GM10266 (cell line): ENCODE measurements around the gene OR5I1.
"Not testable (repeated sequence)": the region's sequence is repeated elsewhere in the genome, so short reads cannot be mapped to it uniquely, and the experiment has no call there.

ENCODE experiments used
- DNase-seq: peaks from one replicate; pipeline ENCODE4 v3.0.0; 2012; ENCODE audit errors: extremely low spot score
- TF ChIP-seq, protein P1 (sequence below): IDR thresholded peaks from 2 replicates; pipeline ENCODE4 v1.5.1; 2012; ENCODE audit warnings: mild to moderate bottlenecking, low read depth; ENCODE audit not compliant: control insufficient read depth, insufficient read depth; ENCODE audit errors: missing control alignments

Gene OR5I1

DNA sequence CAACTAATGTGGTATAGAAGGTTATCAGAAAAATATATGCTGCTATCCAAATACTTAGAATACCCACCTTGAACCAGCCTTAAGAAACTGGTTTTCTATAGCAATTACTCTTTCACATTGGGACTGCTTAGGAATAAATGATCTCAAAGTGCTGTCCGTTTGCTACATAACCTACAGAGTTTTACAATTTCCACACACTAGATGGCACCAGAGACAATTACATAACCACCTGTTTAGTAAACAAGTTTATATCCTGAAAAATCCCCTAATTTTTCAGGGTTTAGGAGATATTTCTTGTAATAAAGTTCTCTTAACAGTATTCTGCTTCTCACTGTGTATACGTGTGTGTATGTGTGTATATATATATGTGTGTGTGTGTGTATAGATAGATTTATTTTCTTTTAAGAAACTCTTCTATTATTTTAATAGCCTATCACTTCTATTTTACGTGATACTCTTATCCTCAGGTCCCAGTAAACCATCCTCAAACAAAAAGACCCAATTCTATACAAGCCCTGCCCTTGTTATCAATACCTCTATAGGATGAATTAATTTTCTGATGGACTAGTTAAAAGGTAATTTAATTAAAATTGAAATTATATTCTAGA is 6.7 kb upstream of the OR5I1 start:
- TF ChIP-seq, protein P1, sequence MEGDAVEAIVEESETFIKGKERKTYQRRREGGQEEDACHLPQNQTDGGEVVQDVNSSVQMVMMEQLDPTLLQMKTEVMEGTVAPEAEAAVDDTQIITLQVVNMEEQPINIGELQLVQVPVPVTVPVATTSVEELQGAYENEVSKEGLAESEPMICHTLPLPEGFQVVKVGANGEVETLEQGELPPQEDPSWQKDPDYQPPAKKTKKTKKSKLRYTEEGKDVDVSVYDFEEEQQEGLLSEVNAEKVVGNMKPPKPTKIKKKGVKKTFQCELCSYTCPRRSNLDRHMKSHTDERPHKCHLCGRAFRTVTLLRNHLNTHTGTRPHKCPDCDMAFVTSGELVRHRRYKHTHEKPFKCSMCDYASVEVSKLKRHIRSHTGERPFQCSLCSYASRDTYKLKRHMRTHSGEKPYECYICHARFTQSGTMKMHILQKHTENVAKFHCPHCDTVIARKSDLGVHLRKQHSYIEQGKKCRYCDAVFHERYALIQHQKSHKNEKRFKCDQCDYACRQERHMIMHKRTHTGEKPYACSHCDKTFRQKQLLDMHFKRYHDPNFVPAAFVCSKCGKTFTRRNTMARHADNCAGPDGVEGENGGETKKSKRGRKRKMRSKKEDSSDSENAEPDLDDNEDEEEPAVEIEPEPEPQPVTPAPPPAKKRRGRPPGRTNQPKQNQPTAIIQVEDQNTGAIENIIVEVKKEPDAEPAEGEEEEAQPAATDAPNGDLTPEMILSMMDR = peak; percentile 54
- peak; percentile 4 for DNase-seq

DNA sequence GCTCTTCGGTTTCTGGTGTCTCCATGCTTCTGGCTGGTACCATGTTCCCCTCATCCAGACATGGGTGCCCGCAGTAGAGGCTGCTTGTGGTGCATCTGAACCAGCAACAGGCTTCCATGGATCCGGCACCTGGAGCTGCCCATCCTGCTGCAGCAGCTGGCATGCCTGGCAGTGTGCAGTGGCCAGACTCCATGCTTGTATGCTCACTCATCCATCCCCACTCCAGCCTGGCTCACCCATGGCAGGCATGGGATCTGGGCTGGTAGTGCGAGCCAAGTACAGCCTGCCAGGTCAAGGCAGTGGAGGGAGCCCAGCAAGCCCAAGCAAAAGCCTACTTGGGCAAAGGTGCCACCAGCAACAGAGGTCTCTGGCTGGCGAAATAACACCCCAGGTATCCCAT is 15.7 kb downstream of the OR5I1 start:
- TF ChIP-seq, protein P1 = no peak
- no peak for DNase-seq

DNA sequence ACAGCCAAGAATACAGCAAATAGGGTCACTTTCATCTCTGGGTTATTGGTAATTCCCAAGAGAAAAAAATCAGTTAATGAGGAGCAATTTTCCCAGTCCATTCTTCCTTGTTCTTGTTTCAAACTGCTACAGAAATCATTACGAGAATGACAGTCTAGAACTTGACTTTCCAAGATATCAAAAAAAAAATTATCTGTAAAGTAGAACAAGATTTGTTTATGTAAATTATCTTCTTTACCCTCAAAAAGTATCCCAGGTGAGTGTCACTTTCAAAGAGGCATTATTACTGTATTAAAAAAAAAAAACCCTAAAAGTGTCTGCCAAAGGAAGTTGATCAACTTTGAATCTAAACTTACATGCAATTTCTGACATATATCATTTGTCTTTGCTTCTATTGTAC is 21.7 kb downstream of the OR5I1 start, which contains the start of gene OR5W2:
Gene OR5W2 (minus strand): TSS at position 101 of the 400 bp plus-strand sequence. CDS start 0 bp downstream, at position 101.
- no peak for DNase-seq
- TF ChIP-seq, protein P1 = no peak

GRCh38 chr11:55902308-55902707 is 33.9 kb downstream of the OR5I1 start:
- DNase-seq = no peak
- TF ChIP-seq, protein P1 = no peak

DNA sequence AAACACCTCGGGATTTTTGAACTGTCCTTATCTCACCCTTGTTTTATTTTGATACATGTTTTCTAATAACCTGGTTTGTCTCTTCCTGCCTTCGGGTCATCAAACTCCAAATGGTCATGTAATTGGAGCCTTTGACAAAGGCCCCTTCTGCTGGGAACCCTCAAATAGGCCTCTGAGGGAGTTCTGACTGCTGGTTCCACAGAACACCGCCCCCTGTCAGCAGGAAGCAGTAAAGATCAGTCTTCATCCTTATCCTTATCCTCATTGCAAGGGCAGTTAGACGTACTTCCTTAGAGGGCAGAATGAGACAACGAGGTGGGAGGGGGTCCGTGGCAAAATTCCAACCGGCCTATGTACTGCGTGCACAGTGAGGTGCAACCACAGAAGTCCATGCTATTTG is 41.0 kb downstream of the OR5I1 start:
- TF ChIP-seq, protein P1 = no peak
- DNase-seq = no peak

DNA sequence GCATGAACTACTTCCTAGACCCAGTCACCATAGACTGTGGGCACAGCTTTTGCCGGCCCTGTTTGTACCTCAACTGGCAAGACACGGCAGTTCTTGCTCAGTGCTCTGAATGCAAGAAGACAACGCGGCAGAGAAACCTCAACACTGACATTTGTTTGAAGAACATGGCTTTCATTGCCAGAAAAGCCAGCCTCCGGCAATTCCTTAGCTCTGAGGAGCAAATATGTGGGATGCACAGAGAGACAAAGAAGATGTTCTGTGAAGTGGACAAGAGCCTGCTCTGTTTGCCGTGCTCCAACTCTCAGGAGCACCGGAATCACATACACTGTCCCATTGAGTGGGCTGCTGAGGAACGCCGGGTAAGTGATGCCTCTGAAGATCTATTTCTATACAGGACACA is 50.7 kb downstream of the OR5I1 start:
- DNase-seq = not testable (repeated sequence)
